CMK (cell line): ENCODE measurements around the gene SRC.

ENCODE experiments used
- DNase-seq: peaks from one replicate; pipeline ENCODE4 v3.0.0-alpha.2; 2010; ENCODE audit warnings: low read depth

The SRC gene

DNA sequence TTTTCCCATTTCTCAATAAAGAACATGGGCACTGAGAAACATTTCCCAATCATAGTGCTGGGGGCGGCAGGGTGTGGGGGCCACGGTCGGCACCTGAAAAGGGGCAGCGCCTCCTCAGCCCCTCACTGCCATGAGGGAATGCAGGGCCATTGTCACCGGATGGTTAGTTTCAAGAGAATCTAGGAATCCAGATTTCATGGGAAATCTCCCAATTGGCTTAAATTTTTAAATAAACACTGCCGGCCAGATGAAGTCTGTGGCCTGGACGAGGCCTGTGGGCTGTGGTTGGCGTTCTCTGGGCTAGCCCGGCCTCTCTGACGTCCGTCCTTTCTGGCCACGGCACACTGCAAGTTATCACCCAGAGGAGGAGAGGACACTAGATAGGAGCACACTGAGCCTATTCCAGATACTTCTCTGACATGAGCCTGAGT, 30.9 kb upstream of the SRC start:
- DNase-seq = no peak

DNA sequence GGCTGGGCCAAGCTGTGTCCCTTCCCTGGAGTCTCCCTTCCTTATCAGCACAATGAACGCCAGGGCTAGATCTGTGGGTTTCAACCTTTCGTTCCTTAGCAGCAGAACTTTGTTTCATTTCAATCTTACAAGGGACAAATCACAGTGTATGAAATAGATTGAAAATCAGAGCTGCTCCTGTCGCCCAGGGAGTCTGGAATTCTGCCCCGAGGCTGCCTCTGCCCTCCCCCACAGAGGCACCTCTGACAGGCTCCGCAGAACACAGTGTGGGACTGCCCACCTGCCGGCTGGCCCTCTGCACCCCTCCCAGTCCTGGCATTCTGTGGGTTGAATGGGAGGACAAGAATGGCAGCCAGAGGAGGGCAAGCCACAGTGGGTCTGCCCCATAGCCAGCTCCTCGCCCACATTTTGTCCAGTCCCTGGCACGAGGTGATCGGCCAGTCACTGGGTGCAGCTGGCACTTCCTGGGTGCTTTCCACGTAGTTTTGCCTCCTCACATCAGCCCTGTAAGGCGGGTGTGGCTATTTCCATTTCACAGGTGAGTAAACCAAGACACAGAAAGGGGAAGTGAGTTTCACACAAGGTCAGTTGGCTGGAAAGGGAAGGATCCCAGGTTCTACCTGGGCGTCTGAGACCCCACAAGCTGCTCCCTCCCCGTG, 30.4 kb upstream of the SRC start:
- no peak for DNase-seq

DNA sequence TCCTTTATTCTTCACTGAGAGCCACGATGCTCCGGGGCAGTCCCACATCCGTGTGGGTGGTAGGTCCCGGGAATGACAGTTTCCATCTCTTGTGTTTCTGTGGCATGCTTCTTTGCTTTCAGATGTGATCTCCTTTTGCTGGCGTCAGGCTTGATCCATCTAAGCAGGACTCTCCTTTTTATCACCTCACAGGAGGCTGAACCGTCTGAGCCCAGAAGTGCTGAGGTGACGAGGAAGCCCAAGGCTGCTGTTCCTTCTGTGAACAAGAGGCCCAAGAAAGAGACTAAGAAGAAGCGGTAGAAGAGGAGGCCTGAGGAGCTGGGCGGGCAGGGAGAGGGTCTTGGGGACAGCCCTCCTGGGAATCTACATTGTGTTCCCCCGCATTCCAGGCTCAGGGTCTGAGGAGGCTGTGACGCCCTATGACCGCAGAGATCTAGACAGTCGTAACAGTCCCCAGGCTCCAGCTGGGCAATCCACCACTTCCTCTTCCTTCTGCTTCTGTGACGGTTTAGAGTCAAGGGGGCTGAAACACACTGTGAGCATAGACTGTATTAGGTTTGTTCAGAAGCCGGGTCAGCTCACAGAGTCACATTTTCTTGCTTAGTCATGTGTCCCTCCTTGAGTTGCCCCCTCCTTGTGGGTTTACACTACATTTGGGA, 29.7 kb upstream of the SRC start:
- DNase-seq = peak; percentile 31

DNA sequence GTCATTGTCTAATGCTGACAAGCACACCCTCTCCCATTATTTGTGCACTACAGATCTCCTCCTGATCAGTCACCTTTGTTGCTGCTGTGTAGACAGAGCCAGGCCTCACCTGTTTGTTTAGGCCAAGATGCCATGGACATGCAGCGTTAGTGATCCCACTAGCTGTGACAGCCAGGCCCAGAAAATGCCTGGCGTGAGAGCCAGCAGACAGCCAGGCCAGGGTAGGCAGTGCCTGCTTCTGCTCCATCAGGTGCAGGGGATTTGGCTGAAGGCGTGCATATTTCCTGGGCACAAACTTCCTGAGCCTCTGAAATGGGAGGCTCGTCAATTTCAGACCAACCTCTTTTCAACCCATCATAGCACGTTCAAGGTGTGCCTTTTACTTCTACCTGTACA, 29.2 kb upstream of the SRC start:
- no peak for DNase-seq

DNA sequence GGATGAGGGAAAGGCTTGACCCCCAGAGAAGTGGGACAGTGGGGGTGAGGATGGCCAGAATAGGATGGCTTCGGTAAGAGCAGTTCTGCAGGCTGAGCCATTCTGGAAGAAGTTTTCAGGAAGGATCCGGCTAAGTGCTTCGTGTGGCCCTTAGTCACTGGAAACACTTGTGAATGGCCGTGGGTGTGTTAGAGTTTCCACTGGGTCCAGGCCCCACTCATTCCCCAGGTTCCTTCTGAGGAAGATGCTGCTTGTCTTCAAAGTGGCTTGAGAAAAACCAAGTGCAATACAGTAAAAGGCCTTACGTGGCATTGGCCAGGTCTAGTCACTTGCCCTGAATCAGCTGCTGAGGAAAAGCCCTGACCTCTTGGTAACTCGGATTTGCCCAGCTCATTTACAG, 28.6 kb upstream of the SRC start:
- no peak for DNase-seq

DNA sequence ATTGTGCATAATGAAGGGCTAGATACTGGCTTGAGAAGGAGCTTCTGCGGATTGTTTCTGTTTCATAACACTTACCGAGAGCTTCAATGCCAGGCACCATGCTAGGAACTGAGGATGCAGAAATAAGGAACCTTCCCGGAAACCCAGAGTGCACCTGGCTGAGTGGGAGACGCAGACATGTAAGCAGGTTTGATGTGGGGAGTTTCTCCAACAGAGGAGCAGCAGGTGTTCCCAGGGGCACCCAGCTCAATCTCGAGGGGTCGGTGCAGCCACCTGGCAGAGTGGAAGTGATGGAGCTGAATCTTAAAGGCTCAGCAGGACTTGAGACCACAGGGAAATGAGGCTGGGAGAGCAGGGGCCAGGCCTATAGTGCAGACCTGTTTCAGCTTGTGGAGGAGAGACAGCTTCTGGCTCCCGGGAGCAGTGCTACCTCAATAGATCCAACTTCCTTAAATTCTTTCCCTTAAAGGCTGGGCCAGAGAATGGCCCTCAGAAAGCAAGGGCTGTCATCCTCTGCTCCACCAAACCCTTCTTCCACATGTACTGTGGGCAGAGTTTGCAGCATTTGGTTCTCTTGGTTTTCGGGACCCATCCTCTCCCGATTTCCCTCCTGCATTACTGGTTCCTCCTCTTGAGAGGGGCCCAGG, 27.8 kb upstream of the SRC start:
- no peak for DNase-seq

DNA sequence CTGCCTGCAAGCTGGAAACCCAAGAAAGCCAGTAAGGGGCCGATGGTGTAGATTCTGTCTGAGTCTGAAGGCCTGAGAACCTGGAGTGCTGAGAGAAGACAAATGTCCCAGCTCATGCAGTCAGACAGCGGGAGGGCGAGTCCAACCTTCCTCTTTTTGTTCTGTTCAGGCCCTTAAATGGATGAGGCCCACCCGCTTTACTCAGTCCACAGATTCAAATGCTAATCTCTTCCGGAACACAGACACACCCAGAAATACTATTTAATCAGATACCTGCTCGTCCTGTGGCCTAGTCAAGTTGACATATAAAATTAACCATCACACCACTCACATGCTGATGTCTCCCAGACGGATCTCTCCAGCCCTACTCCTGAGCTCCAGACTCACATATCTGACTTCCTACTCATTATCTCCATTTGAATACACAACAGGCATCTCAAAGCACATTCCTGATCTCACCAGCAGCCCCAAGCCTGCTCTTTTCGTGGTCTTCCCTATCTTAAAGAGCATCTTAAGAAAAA, 26.7 kb upstream of the SRC start:
- peak; percentile 30 for DNase-seq

DNA sequence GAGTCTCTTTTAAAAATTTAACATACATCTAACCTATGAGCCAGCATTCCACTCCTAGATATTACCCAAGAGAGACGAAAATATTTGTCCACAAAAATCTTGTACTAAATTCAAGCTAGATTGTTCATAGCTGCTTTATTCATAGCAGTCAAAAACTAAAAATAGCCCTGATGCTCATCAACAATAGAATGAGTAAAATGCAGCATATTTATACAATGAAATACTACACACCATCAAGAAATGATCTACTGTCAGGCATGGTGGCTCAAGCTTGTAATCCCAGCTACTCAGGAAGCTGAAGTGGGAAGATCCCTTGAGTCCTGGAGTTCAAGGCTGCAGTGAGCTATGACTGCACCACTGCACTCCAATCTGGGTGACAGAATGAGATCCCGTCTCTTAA, 22.0 kb upstream of the SRC start:
- DNase-seq = no peak

DNA sequence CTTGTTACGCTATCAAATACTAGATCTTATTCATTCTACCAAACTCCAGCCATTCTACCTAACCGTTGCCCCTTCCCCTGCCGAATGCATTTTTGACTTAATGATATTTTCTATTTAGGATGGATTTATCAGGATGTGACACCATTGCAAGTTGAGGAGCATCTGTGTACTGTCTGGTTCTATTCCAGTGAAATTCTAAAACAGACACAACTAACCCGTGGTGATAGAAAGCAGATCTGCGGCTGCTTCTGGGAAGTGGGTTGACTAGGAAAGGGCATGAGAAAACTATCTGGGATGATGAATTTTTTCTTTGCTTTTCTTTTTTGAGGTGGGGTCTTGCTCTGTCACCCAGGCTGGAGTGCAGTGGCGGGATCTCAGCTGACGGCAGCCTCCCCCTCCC, 20.7 kb upstream of the SRC start:
- DNase-seq = no peak

DNA sequence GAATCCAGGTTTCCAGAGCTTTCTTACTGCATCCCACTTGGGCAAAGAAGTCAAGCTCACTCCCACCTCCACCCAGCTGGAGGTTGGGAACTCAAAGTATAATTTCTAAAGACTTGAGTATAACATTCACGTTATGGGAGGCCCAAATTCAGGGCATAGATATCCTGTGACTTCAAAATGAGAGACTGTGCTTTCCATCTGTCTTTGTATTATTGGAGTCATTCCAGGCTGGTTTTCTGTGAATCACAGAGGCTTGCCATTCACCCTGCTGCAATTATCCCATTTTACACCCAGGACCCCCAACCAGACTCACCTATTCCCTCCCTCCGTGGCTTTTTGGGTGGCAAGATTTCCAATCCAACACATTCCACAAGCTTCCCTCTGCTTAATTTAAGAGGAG, 19.3 kb upstream of the SRC start:
- no peak for DNase-seq

DNA sequence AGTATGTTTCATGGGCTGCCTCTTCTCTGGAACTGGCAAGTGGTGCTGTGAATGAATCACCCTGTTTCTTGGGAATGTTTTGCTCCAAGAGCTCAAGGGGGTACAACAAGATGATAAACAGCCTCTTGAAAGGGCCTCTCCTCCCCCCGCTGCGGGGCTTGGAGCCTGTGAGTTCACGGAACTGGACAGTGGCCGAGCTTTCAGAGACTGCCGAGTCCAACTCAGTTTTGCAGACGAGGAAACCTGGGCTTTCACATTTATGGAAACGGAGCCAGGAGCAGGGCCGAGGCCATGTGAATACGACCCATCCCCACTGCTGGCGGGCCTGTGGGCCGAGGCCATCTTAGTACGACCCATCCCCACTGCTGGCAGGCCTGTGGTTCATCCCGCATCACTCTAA, 18.2 kb upstream of the SRC start:
- DNase-seq = no peak

DNA sequence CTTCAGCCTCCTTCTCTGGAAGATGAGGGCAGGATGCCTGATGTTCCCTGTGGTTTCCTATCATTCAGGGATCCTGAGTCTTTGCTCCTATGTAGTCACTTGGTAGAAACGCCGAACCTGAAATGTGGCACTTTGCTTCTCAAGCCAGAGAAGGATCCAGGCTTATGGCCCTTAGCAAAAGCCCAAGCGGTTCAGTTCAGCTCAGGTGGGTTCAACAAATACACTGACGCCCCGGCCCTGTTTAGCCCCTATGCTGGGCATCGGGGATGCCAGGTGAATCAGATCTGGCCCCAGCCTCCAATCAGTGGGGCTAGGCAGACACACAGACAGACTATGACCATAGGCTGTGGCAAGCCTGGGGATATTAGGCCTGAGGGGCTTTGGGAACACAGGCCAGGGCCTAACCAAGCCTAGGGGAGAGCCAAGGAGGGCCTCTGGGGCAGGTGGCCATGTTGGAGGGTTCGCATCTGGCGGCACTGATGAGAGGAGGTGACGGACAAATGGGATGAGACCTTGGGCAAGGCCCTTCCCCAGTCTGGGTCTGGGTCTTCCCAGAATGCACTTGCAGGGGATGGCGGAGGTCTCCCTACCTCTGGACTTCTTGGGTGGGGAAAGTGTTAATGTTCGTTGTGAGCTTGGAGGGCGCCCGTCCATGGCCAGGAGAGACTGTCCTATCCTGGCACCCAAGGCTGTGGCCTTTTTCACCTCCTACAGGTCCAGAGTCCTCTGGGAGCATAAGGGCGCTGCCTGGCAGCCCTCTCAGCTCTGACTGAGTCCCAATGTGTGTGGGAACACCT, 17.6 kb upstream of the SRC start:
- no peak for DNase-seq

DNA sequence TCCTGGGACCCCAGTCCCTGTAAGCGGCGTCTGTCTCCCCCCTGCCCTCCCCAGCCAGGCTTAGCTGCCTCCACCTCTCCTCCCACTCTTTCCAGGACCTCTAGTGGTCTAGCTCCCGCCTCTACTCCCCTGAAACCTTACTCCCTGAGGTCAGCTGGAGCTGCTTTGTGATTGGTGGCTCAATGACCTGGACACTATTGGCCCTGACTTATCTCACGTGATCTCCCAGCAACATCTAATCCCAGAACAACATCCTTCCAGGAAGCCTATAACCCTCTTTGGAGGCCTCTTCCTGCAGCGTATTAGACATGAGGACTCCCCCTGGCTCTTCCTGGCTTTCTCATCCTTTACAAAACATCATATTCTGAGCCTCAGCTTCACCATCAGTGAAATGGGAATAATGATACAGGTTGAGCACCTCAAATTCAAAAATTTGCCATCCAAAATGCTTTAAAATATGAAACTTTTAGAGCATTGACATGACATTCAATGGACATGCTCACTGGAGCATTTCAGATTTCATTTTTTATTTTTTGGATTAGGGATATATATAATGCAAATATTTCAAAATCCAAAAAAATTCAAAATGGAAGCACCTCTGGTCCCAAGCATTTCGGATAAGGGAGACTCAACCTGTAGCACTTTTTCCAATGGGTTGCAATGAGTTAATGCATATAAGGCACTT, 16.3 kb upstream of the SRC start:
- DNase-seq = no peak

DNA sequence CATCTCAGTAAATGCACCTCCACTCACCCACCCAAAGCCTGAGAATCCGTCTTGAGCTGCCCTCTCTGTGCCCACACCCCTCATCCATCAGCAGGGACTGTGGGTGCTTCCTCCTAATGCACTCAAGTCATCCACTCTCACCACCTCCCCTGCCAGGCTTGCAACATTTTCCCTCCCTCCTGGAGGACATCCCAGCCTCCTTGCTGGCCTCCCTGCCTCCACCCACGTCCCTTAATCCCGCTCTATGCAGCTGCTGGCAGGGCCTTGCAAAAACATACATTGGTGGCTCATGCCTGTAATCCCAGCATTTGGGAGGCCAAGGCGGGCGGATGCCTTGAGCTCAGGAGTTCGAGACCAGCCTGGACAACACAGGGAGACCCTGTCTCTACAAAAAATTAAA, 15.6 kb upstream of the SRC start:
- DNase-seq = no peak

DNA sequence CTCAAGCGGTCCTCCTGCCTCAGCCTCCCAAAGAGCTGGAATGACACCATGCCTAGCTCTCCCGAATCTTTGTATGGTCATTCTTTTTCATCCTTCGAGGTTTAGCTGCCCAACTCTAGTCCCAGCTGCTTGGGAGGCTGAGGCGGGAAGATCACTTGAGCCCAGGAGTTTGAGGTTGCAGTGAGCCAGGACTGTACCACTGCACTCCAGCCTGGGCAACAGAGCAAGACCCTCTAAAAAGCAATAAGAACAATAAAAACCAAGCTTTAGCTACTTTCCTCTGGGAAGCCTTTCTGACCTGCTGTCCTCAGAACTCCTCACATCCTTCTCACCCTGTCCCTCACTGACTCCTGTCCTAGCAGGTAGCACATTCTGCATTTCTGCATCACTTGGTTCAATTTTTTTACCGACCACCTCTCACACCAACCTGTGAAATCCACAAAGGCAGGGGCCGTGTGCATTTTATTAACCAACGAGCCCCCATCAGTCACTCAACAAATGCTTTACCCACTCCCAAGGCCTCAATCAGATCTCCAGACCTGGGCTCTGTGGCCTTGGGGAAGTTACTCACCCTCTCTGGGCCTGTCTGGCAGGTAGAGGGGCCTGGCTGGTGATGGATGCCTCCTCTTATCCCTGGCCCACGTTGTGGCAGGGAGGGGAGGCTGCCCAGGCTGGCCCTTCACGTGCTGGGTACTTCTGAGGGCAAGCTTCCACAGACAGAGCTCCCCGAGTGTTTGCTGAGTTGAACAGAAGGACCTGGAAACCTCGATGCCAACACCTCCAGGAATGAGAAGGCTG, 14.7 kb upstream of the SRC start:
- DNase-seq = no peak

DNA sequence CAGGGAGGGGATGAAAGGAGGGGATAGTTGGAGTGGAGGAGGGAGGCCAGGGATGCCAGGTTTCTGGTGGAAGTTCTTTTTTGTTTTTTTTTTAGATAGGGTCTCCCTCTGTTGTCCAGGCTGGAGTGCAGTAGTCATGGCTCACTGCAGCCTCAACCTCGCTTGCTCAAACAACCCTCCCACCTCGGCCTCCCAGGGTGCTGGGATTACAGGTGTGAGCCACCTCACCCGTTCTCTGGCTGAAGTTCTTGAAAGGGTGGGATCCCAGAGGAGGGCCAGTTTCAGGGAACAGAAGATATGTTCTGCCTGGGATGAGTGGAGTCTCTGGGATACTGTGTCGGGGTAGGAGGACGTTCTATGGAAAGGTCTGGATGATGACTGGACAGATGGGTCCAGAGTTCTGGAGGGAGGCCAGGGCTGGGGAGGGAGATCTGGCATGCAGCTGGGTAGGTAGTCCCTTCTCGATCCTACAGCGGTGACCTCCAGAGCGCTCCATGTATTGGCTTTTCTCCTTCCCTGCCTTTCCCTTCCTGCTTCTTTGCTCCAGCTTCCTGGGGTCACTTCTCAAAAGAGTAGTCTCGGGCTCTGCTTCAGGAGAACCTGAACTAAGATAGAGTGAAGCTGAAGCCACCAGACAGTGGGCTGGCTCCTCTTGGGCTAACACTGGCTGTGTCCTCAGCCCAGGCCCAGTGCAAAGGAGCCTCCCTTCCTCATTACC, 12.7 kb upstream of the SRC start:
- no peak for DNase-seq

DNA sequence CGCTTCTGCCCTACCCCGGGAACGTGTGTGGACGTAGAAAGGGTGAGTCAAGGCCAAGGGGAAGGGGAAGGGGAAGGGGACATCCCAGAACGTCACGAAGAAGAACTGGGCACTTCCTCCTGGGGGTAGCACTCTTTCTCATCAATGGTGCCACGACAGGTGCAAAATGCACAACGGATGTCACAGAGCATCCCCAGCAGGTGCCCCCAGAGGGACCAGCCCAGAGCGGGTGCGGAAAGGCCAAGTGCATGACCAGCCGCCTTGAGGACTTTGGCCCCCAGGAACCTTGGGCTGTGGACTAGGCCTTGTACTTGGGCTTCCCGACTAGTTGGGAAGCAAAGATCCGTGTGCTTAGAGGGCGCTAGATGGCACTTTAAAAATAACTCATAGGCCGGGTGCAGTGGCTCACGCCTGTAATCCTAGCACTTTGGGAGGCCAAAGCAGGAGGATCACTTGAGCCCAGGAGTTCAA, 12.1 kb upstream of the SRC start:
- no peak for DNase-seq

DNA sequence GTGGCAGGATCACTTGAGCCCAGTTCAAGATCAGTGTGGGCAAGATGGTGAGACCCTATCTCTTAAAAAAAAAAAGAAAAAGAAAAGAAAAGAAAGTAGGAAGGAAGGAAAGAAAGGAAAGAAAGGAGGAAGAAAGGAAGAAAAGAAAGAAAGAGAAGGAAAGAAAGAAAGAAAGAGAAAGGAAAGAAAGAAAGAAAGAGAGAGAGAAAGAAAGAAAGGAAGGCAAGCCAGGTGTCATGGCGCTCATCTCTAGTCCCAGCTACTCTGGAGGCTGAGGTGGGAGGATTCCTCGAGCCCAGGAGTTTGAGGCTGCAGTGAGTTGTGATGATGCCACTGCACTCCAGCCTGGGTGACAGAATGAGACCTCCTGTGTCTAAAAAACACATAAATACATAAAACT, 11.5 kb upstream of the SRC start:
- no peak for DNase-seq

DNA sequence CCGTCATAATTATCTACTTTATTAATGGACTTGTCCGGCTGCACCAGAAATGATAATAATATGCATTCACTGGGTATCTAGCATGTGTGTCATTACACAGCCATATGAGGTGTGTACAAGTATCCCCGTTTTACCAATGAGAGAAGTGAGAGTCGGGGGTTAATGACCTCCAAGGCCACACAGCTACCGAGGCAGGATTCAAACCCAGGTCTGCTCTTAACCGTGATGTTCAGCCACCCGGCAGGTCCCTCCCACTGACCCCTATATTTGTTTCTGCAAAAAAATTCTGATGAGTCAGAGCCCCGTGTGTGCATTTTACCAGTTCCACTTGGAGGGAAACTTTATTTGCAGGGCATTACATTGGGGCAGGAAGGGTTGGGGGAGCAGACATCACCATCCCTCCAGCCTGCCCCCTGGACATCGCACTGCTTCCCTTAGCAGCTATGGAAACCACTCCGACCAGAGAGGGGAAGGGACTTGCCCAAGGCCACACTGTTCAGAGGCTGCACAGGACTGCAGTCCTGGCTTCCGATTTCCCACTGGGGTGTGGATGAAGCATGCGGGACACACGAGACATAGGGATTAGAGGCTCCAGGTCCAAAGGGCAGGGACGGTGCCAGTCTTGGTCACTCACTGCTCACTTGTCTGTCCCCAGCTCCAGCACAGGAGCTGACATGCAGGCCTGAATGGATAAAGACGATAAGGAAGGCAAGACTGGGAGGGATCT, 10.1 kb upstream of the SRC start:
- DNase-seq = no peak
